Endodermal cell (in vitro differentiated cells): ENCODE measurements around the gene DHRS9. TPM values are rescaled to one million over a fixed set of nuclear protein-coding genes. Genes with fewer than 3 reads are reported as not detected.

Experiments used
- DNase-seq: peaks from one replicate; pipeline ENCODE4 v3.0.0-alpha.2; 2017
- H3K27ac ChIP-seq: 2 replicates; pipeline ENCODE4 v1.5.1; 2013; ENCODE audit warnings: mild to moderate bottlenecking, low read depth, low read length, moderate library complexity
- H3K27me3 ChIP-seq: 2 replicates; pipeline ENCODE4 v1.6.1; 2013; ENCODE audit warnings: mild to moderate bottlenecking, low read length, moderate library complexity; ENCODE audit not compliant: insufficient read depth, control insufficient read depth, poor library complexity, severe bottlenecking
- H3K36me3 ChIP-seq: 2 replicates; pipeline ENCODE4 v1.7.0; 2013; ENCODE audit warnings: mild to moderate bottlenecking, low read length, moderate library complexity; ENCODE audit not compliant: control insufficient read depth, insufficient read depth
- H3K4me1 ChIP-seq: one replicate; pipeline ENCODE4 v1.7.0; 2013; ENCODE audit warnings: low read length; ENCODE audit not compliant: control insufficient read depth, insufficient read depth
- H3K4me3 ChIP-seq: 2 replicates; pipeline ENCODE4 v1.5.1; 2013; ENCODE audit warnings: mild to moderate bottlenecking, low read length, moderate library complexity
- H3K9ac ChIP-seq: 2 replicates; pipeline ENCODE4 v1.6.1; 2013; ENCODE audit warnings: mild to moderate bottlenecking, low read length, moderate library complexity; ENCODE audit not compliant: poor library complexity, severe bottlenecking; ENCODE audit errors: extremely low read depth
- H3K9me3 ChIP-seq: 2 replicates; pipeline ENCODE4 v1.6.1; 2013; ENCODE audit warnings: mild to moderate bottlenecking, low read length, moderate library complexity; ENCODE audit not compliant: control insufficient read depth
- H3K27ac Mint-ChIP-seq: 2 replicates; pipeline ENCODE4 v1.8.0; 2020; ENCODE audit warnings: mixed read lengths
- H3K27me3 Mint-ChIP-seq: 2 replicates; pipeline ENCODE4 v1.8.0; 2021; ENCODE audit warnings: mild to moderate bottlenecking, mixed read lengths; ENCODE audit not compliant: insufficient read depth
- H3K36me3 Mint-ChIP-seq: 2 replicates; pipeline ENCODE4 v1.8.0; 2020; ENCODE audit warnings: low read depth, mixed read lengths
- H3K4me1 Mint-ChIP-seq: 2 replicates; pipeline ENCODE4 v1.8.0; 2020; ENCODE audit warnings: mixed read lengths
- H3K4me3 Mint-ChIP-seq: 2 replicates; pipeline ENCODE4 v1.8.0; 2020; ENCODE audit warnings: mild to moderate bottlenecking, moderate library complexity, mixed read lengths
- H3K9me3 Mint-ChIP-seq: 2 replicates; pipeline ENCODE4 v1.8.0; 2020; ENCODE audit warnings: mild to moderate bottlenecking, mixed read lengths
- WGBS, 2 experiments: methylation state at CpG; one replicate each; pipeline versions ENCODE4 v1.1.5 to v1.1.7; 2013; ENCODE audit warnings: missing lambda C conversion rate in 2 of 2, mixed read lengths in 1 of 2; ENCODE audit not compliant: insufficient coverage in 1 of 2, insufficient read length in 1 of 2; 5-methylcytosine and 5-hydroxymethylcytosine counted together
- total RNA-seq, 2 donors: library from RNA; stranded (reverse); fragmentation: NEBNext Ultra II Directional in 1 of 2; extraction: Animal tissue kit (Norgen Biotek cat#: 25700) in 1 of 2; gene quantifications; 2 replicates in 1 of 2; 3 replicates in 1 of 2; pipeline ENCODE4 v1.2.1, GENCODE V29; 2021
- TF ChIP-seq, protein P1 (sequence below): fragments of 200-600 bp; sonication (generic); conservative IDR thresholded peaks from 2 replicates; pipeline ENCODE4 v1.5.0; 2021; ENCODE audit warnings: antibody characterized with exemption, mild to moderate bottlenecking

The DHRS9 gene
- total RNA-seq, 2 donors from 2014 or later = not detected

DNA sequence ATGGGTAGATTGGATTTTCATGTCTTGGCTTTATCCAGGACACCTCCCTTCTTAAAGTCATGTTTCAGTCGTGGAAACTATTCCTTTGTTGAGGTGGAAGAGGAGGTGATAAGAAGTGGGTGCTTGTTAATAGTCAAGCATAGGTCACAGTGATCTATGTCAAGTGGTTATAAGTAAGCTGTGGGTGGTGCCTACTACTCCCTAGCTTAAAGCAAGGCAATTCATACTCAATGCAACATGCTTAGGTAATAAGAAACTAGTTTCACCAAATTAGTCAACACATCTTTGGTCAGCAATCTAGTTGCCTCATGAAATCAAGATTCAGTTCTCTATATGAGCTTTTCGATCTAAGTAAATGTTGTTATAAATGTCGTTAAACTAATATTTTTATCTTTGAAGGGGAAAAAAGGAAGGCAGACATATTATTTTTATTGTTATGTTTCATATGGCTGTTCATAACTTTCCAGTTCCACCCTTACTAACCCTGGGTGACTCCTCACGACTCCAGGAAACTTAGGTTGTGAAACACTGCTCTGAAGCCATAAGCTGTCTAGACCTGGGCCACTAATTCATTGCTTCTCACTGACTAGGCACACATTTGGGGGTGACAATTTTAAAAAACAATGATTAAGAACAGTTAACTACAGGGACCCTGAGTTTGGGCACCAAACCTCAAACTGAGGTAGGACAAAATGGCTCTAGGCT is 32.5 kb upstream of the DHRS9 start:
- no peaks in the 10 kb centered on the region for H3K36me3 ChIP-seq
- no peaks in the 10 kb centered on the region for H3K27me3 ChIP-seq
- DNase-seq = no peak
- Mint-ChIP-seq H3K36me3 (no peaks in the 10 kb centered on the region), H3K4me3 (no peak overlapping the region), H3K4me1 (peaks cover 22% of the 10 kb centered on the region), H3K27me3 (no peaks in the 10 kb centered on the region), H3K27ac (no peak overlapping the region), H3K9me3 (peaks cover 3% of the 10 kb centered on the region)
- no peak overlapping the region for H3K27ac ChIP-seq
- TF ChIP-seq, protein P1, sequence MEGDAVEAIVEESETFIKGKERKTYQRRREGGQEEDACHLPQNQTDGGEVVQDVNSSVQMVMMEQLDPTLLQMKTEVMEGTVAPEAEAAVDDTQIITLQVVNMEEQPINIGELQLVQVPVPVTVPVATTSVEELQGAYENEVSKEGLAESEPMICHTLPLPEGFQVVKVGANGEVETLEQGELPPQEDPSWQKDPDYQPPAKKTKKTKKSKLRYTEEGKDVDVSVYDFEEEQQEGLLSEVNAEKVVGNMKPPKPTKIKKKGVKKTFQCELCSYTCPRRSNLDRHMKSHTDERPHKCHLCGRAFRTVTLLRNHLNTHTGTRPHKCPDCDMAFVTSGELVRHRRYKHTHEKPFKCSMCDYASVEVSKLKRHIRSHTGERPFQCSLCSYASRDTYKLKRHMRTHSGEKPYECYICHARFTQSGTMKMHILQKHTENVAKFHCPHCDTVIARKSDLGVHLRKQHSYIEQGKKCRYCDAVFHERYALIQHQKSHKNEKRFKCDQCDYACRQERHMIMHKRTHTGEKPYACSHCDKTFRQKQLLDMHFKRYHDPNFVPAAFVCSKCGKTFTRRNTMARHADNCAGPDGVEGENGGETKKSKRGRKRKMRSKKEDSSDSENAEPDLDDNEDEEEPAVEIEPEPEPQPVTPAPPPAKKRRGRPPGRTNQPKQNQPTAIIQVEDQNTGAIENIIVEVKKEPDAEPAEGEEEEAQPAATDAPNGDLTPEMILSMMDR = no peak
- H3K9me3 ChIP-seq = peaks cover 1% of the 10 kb centered on the region
- no peaks in the 10 kb centered on the region for H3K4me1 ChIP-seq
- WGBS, 2 experiments = 90 to 93% methylated on average over 3 to 4 of the region's 4 CpGs
- H3K4me3 ChIP-seq = no peak overlapping the region
- H3K9ac ChIP-seq = no peak overlapping the region

DNA sequence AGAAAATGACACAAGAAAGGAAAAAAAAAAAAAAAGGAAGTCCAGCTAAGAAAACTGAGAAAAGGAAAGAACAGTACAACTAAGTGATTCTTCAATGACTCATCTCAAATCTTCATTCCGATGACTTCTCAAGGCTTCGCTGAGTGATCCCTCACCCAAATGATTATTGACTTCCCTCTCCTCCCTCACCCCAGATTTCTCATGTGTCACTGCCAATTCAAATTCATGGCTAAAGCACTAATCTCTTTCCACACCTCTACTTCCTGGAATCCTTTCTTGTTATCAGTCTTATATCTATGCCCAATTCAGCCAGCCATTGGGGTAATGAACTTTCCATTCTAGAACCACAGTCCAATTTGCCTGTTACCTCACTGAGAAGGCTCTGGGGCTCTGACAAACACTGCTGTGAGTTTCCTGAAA is 31.0 kb upstream of the DHRS9 start:
- H3K4me1 ChIP-seq = no peaks in the 10 kb centered on the region
- WGBS, 2 experiments = 98 to 100% methylated on average over 2 of the region's 2 CpGs
- H3K4me3 Mint-ChIP-seq = no peak overlapping the region
- DNase-seq = no peak
- peaks cover 18% of the 10 kb centered on the region for H3K9me3 Mint-ChIP-seq
- no peak overlapping the region for H3K4me3 ChIP-seq
- TF ChIP-seq, protein P1 = no peak
- H3K9me3 ChIP-seq = peaks cover 16% of the 10 kb centered on the region
- H3K27ac ChIP-seq = no peak overlapping the region
- H3K27me3 ChIP-seq = no peaks in the 10 kb centered on the region
- peaks cover 22% of the 10 kb centered on the region for H3K4me1 Mint-ChIP-seq
- no peaks in the 10 kb centered on the region for H3K27me3 Mint-ChIP-seq
- H3K27ac Mint-ChIP-seq = peak overlapping the region; percentile 9
- no peak overlapping the region for H3K9ac ChIP-seq
- H3K36me3 ChIP-seq = no peaks in the 10 kb centered on the region
- peaks cover 4% of the 10 kb centered on the region for H3K36me3 Mint-ChIP-seq

DNA sequence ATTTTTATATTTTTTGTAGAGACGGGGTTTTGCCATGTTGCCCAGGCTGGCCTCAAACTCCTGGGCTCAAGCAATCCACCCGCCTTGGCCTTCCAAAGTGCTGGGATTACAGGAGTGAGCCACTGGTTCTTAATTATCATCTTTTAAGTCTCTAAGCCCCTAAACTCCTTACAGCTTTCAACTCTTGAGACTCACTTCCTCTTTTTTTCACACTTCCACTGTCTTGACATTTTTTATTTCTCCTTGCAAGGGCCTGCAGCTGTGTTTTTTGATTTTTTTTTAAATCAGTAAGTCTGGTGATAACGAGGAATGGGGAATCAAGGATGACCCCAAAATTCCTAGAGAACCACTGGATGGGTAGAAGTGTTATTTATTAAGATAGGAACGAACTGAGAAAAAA is 29.7 kb upstream of the DHRS9 start:
- Histone ChIP-seq H3K4me3 (no peak overlapping the region), H3K4me1 (no peaks in the 10 kb centered on the region), H3K36me3 (no peaks in the 10 kb centered on the region), H3K27ac (no peak overlapping the region), H3K27me3 (no peaks in the 10 kb centered on the region), H3K9ac (no peak overlapping the region), H3K9me3 (peaks cover 29% of the 10 kb centered on the region)
- Mint-ChIP-seq H3K4me3 (no peak overlapping the region), H3K9me3 (peaks cover 30% of the 10 kb centered on the region), H3K27me3 (no peaks in the 10 kb centered on the region), H3K36me3 (peaks cover 8% of the 10 kb centered on the region), H3K27ac (no peak overlapping the region), H3K4me1 (peaks cover 17% of the 10 kb centered on the region)
- DNase-seq = no peak
- TF ChIP-seq, protein P1 = no peak
- 91 to 93% methylated on average over 4 of the region's 4 CpGs for WGBS, 2 experiments
